Endothelial cell (in vitro differentiated cells): ENCODE data around the gene GET3. TPM values are rescaled to one million over a fixed set of nuclear protein-coding genes. Genes with fewer than 3 reads are reported as not detected.

ENCODE experiments used
- DNase-seq: peaks from one replicate; pipeline ENCODE4 v3.0.0; 2021; ENCODE audit warnings: low spot score
- H3K27ac Mint-ChIP-seq: one replicate; pipeline ENCODE4 v1.8.0; 2021; ENCODE audit warnings: mixed read lengths, inconsistent platforms; ENCODE audit not compliant: unreplicated experiment
- H3K27me3 Mint-ChIP-seq: one replicate; pipeline ENCODE4 v1.8.0; 2021; ENCODE audit warnings: mild to moderate bottlenecking, moderate library complexity, mixed read lengths, inconsistent platforms; ENCODE audit not compliant: unreplicated experiment
- H3K36me3 Mint-ChIP-seq: one replicate; pipeline ENCODE4 v1.8.0; 2021; ENCODE audit warnings: mild to moderate bottlenecking, low read depth, mixed read lengths, inconsistent platforms; ENCODE audit not compliant: unreplicated experiment
- H3K4me1 Mint-ChIP-seq: one replicate; pipeline ENCODE4 v1.8.0; 2021; ENCODE audit warnings: mild to moderate bottlenecking, mixed read lengths, inconsistent platforms; ENCODE audit not compliant: unreplicated experiment
- H3K4me3 Mint-ChIP-seq: one replicate; pipeline ENCODE4 v1.8.0; 2021; ENCODE audit warnings: mild to moderate bottlenecking, mixed read lengths, inconsistent platforms; ENCODE audit not compliant: unreplicated experiment
- H3K9me3 Mint-ChIP-seq: one replicate; pipeline ENCODE4 v1.8.0; 2021; ENCODE audit warnings: mixed read lengths, inconsistent platforms; ENCODE audit not compliant: unreplicated experiment
- total RNA-seq: library from RNA; stranded (reverse); fragmentation: NEBNext Ultra II Directional; extraction: Animal tissue kit (Norgen Biotek cat#: 25700); gene quantifications from one replicate; pipeline ENCODE4 v1.2.1, GENCODE V29; 2021; ENCODE audit not compliant: unreplicated experiment
- TF ChIP-seq, protein P1 (sequence below): fragments of 200-600 bp; sonication (generic); IDR thresholded peaks from one replicate; pipeline ENCODE4 v1.5.0; 2021; ENCODE audit warnings: antibody characterized with exemption; ENCODE audit not compliant: unreplicated experiment

GET3 gene
- total RNA-seq, 1 donor from 2014 or later = 77.9 TPM

DNA sequence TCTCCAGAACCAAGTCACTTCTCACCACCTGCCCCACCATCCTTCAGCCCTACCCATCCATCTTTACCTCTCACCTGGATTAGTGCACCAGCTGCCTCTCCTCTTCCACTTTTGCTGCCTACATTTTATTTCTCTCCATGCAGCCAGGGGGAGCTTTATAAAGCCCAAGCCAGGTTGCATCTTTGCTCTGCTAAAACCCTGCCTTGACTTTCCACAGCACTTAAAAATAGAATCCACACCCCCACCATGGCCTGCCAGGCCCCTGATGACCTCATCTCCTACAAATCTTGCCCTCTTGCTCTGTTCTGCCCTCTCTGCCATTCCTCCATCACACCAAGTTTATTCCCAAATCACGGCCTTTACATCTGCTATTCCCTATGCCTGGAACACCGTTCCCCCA, 36.3 kb downstream of the GET3 start:
- H3K27me3 Mint-ChIP-seq = peaks cover 18% of the 10 kb centered on the region
- H3K4me3 Mint-ChIP-seq = peak overlapping the region; percentile 50
- no peak for DNase-seq
- H3K27ac Mint-ChIP-seq = no peak overlapping the region
- TF ChIP-seq, protein P1, sequence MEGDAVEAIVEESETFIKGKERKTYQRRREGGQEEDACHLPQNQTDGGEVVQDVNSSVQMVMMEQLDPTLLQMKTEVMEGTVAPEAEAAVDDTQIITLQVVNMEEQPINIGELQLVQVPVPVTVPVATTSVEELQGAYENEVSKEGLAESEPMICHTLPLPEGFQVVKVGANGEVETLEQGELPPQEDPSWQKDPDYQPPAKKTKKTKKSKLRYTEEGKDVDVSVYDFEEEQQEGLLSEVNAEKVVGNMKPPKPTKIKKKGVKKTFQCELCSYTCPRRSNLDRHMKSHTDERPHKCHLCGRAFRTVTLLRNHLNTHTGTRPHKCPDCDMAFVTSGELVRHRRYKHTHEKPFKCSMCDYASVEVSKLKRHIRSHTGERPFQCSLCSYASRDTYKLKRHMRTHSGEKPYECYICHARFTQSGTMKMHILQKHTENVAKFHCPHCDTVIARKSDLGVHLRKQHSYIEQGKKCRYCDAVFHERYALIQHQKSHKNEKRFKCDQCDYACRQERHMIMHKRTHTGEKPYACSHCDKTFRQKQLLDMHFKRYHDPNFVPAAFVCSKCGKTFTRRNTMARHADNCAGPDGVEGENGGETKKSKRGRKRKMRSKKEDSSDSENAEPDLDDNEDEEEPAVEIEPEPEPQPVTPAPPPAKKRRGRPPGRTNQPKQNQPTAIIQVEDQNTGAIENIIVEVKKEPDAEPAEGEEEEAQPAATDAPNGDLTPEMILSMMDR = no peak
- H3K36me3 Mint-ChIP-seq = peaks cover 6% of the 10 kb centered on the region
- H3K4me1 Mint-ChIP-seq = peaks cover 6% of the 10 kb centered on the region
- no peaks in the 10 kb centered on the region for H3K9me3 Mint-ChIP-seq

DNA sequence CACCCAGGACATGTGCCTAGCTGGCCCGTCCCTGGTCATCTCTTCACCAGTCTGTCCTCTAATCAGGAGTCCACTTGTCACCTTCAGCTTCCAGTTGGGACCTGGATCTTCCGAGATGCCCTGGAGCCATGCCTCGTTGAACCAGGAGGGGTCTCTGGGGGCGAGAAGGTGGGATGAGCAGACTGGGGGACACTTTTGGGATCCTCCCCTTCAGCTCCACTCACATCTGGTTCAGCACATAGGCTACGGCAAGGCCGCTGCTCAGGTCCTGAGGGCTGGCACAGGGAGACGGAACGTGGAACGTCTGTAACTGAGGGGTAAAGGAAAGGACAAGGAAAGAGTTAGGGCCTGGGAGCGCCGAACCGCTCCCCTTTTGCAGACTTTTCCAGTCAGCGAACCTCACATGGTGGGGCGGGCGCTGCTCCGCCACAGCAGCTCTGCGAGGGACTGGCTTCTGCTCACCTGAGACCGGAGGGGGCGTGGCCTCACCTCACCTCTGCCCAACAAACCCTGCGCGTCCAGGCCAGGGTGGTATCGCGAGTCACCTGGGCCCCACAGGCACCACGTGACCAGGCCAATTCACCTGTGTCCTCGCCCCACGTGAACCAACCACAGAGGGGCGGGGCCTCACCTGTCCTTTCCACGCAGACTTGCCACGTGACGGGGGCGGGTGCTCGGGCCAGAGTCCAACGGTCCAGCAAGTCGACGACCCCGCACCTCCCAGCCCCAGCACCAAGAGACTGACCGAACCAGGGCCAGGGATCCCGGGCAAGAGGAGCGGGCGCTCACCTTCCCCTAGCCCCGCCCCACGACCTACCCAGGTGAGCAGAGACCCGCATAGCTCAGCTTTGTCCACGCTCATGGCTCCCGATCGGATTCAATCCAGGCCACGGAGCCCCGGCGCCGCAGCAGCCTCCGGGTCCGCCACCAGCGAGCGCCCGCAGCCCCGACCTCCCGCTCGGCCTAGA, 37.6 kb downstream of the GET3 start, which contains the start of gene HOOK2:
HOOK2 (minus strand) TSS at position 965 of the 968 bp plus-strand sequence; CDS start at position 862, 103 bp downstream.
- Mint-ChIP-seq H3K36me3 (peaks cover 4% of the 10 kb centered on the region), H3K9me3 (no peaks in the 10 kb centered on the region), H3K4me1 (peaks cover 12% of the 10 kb centered on the region), H3K27ac (no peak within 1 kb of the TSS), H3K27me3 (peaks cover 15% of the 10 kb centered on the region), H3K4me3 (peak within 1 kb of the TSS; percentile 65)
- TF ChIP-seq, protein P1 = no peak
- DNase-seq = no peak

- peak; percentile 92 for DNase-seq
- peak overlapping the region; percentile 99 for H3K27ac Mint-ChIP-seq
- TF ChIP-seq, protein P1 = peak; percentile 98
- peaks cover 16% of the 10 kb centered on the region for H3K27me3 Mint-ChIP-seq
- no peaks in the 10 kb centered on the region for H3K9me3 Mint-ChIP-seq
- H3K4me1 Mint-ChIP-seq = peaks cover 16% of the 10 kb centered on the region
- peaks cover 4% of the 10 kb centered on the region for H3K36me3 Mint-ChIP-seq
- H3K4me3 Mint-ChIP-seq = peak overlapping the region; percentile 91
These were observed 40.1 kb downstream of the GET3 start for GRCh38 chr19:12777217-12778016.

GRCh38 chr19:12778017-12778904, 41.0 kb downstream of the GET3 start:
- TF ChIP-seq, protein P1 = no peak
- Mint-ChIP-seq H3K27ac (peak overlapping the region; percentile 99), H3K9me3 (no peaks in the 10 kb centered on the region)

More at GRCh38 chr19:12778017-12778904, 41.0 kb downstream of the GET3 start:
- Mint-ChIP-seq H3K36me3 (peaks cover 4% of the 10 kb centered on the region), H3K4me3 (peak overlapping the region; percentile 91), H3K4me1 (peaks cover 16% of the 10 kb centered on the region), H3K27me3 (peaks cover 16% of the 10 kb centered on the region)
- peak; percentile 77 for DNase-seq
